Stimulated activated naive CD8-positive, alpha-beta T cell treated with anti-CD3 and anti-CD28 coated beads, Interleukin-15, Interleukin-2, amounts not matched to agents 100 ng/mL and 50 ng/mL, for 24 hours (primary cell): ENCODE measurements around the gene GPR15.
A peak's percentile ranks its signal among the peaks of the same experiment; 100 is the strongest.

ENCODE experiments used
- H3K27ac Mint-ChIP-seq: one replicate; pipeline ENCODE4 v1.8.0; 2021; ENCODE audit warnings: mild to moderate bottlenecking, mixed read lengths
- H3K27me3 Mint-ChIP-seq: one replicate; pipeline ENCODE4 v1.8.0; 2021; ENCODE audit warnings: mixed read lengths
- H3K36me3 Mint-ChIP-seq: one replicate; pipeline ENCODE4 v1.8.0; 2021; ENCODE audit warnings: low read depth, mixed read lengths
- H3K4me1 Mint-ChIP-seq: one replicate; pipeline ENCODE4 v1.8.0; 2021; ENCODE audit warnings: low read depth, mixed read lengths
- H3K4me3 Mint-ChIP-seq: one replicate; pipeline ENCODE4 v1.8.0; 2021; ENCODE audit warnings: mild to moderate bottlenecking, mixed read lengths
- H3K9me3 Mint-ChIP-seq: one replicate; pipeline ENCODE4 v1.8.0; 2021; ENCODE audit warnings: mixed read lengths

The GPR15 gene

GRCh38 chr3:98581474-98581873, 49.7 kb downstream of the GPR15 start:
- Mint-ChIP-seq H3K9me3 (no peaks in the 10 kb centered on the region), H3K36me3 (peaks cover 78% of the 10 kb centered on the region), H3K4me3 (no peak overlapping the region), H3K27ac (peak overlapping the region; percentile 31), H3K27me3 (no peaks in the 10 kb centered on the region), H3K4me1 (peaks cover 22% of the 10 kb centered on the region)

- Mint-ChIP-seq H3K27me3 (no peaks in the 10 kb centered on the region), H3K27ac (peak overlapping the region; percentile 12), H3K36me3 (peaks cover 74% of the 10 kb centered on the region), H3K9me3 (no peaks in the 10 kb centered on the region), H3K4me3 (no peak overlapping the region), H3K4me1 (peaks cover 18% of the 10 kb centered on the region)
Observed at GRCh38 chr3:98582042-98582441, 50.3 kb downstream of the GPR15 start.

- Mint-ChIP-seq H3K9me3 (no peaks in the 10 kb centered on the region), H3K4me1 (peaks cover 10% of the 10 kb centered on the region), H3K27me3 (no peaks in the 10 kb centered on the region), H3K27ac (no peak overlapping the region), H3K4me3 (no peak overlapping the region), H3K36me3 (peaks cover 76% of the 10 kb centered on the region)
Observed at GRCh38 chr3:98583766-98584165, 52.0 kb downstream of the GPR15 start.
